HG03064 (cell line): ENCODE results near the gene DNAJB13.

ENCODE experiments used
- ATAC-seq: cut with Tn5 transposase; IDR thresholded peaks from one replicate; pipeline ENCODE4 v1.9.1; 2021; ENCODE audit warnings: low read depth; ENCODE audit not compliant: unreplicated experiment

The DNAJB13 gene

GRCh38 chr11:74012074-74012809 lies 61.4 kb downstream of the DNAJB13 start:
- ATAC-seq, result no peak

DNA sequence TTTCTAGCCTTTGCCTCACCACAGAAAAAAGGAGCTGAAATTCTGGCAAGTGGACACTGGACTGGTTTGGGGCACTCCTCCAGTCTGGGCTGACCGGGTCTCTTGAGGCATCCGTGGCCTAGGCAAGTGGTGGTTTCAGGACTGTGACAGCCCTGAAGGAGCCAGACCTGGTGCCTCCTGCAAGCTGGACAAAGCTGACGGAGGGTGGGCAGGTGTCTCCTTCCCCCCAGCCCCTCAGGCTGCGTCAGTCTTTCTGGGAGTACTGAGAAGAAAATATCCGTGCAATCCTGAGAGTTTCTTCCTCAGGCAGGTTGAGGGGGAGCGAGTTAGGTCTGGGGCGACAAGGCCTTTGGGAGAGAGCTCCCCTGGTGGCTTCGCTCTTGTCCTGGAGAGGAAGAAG lies 62.3 kb downstream of the DNAJB13 start:
- no peak for ATAC-seq

- no peak for ATAC-seq
These were observed 64.1 kb downstream of the DNAJB13 start for GRCh38 chr11:74014880-74015279.

DNA sequence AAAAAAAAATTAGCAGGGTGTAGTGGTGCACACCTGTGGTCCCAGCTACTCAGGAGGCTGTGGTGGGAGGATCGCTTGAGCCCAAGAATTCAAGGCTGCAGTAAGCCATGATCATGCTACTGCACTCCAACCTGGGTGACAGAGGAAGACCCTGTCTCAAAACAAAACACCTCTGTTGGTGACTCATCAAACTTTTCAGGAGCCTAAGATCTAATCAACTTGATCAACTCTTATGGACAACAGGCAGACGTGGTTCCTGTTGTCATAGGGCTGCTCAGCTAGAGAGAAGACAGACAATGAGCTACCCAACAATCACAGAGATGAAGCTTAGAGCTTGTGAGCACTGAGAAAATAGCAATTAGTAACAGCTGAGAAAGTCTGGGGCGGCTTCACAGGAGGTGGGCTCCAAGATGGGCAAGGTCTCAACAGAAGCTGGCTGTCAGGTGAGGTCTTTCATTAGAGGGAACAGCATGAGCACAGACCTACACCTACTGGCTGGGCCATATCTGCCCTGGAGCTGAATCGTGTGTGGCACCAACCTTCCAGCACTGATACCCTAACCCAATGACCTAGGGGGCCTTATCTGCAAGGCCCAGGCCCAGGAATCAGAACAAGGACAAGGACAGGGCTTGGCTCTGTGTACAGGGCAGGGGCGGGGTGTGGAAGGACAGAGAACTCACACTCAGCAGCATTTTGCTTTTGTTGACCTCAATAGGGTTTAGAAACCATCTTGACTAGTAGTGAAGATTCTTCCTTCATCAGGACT lies 65.3 kb downstream of the DNAJB13 start:
- no peak for ATAC-seq

DNA sequence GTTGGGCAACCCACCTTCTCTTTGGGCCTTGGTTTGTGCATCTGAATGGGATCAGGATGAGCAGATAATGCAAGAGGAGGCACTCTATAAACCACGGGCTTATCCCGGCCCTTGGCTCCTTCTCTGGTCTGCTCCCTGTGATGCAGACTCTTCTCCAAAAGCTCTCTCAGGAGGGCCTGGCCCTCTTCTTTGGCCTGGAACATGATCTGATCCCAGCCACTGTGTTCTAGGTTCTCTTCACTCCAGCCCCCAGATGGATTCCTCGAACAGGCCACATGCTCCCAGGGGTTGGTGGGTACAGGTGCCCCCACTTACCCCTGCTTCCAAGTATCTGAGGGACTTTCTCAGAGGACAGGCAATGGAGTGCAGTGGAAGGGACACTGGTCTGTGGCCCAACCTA lies 66.8 kb downstream of the DNAJB13 start:
- ATAC-seq, result no peak

DNA sequence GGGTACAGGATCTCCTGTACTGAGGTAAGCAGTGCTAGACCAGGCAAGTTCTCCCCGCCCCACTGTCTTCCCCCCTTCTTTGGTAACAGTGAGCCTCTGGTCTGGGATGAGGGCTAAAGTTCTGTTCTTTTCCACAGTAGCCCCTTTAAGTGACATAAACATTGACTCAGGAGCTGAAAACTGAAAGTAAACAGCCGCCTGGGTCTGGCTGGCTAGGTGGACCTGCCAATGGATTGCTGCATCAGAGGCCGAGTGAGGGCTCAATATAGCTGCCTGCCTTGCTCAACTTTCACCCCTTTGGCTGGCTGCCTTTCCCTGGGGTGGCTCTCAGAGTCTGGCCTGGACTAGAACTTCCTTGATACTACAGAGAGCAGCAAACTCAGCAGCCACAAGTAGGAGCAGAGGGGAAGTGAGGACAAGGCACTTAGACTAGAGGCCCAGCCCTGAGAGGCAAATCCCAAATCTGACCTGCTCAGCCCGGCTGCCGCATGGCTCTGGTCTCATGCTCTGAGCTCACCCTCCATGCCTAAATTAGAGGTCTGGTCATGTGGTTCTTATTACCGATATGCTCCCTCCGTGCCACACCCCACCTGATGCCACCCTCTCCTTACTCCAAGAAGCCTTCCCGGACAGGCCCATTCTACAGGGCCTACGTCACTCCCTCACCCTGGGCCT lies 67.6 kb downstream of the DNAJB13 start:
- ATAC-seq, result no peak

GRCh38 chr11:74019104-74019738 lies 68.4 kb downstream of the DNAJB13 start:
- no peak for ATAC-seq

GRCh38 chr11:74019860-74020259 lies 69.0 kb downstream of the DNAJB13 start:
- ATAC-seq, result no peak
